HCT116 (cell line): ENCODE measurements around the gene EPHA10. TPM values are rescaled to one million over a fixed set of nuclear protein-coding genes. Genes with fewer than 3 reads are reported as not detected.

Experiments used
- ATAC-seq: fragments of 200-7000 bp; cut with Tn5 transposase; 2 replicates; pipeline ENCODE4 v1.9.1; 2020; ENCODE audit warnings: mild to moderate bottlenecking, moderate library complexity
- BruUV-seq: library from RNA; stranded (reverse); fragments of 400-500 nt; replicated peaks from 2 replicates; lab custom pipeline; 2021; lab: Mats Ljungman, UMichigan
- CTCF ChIA-PET: fragments of 300-600 bp; sonication (Branson Sonifier 250); formaldehyde crosslinking; loops from one replicate; lab custom pipeline; 2021; ENCODE audit warnings: antibody characterized with exemption; lab: Charles Lee
- POLR2A ChIA-PET: fragments of 300-600, 350-600 bp; sonication (Branson Sonifier 250); formaldehyde crosslinking; loops from one replicate; lab custom pipeline; 2021; ENCODE audit warnings: antibody characterized with exemption; lab: Charles Lee
- RAD21 ChIA-PET, 2 experiments: fragments of 300-600 bp; sonication (Branson Sonifier 250); formaldehyde crosslinking; loops; one replicate each; lab custom pipeline; 2023; ENCODE audit warnings: low total read pairs in 2 of 2; ENCODE audit not compliant: uncharacterized antibody in 2 of 2, unreplicated experiment in 2 of 2, low non-redundant PET in 1 of 2; lab: Charles Lee
- DNase-seq: peaks from one replicate; pipeline ENCODE4 v3.0.0-alpha.2; 2010; ENCODE audit warnings: low read depth, low spot score
- H2AFZ ChIP-seq: fragments of 200-600 bp; shearing (Covaris generic), sonication (generic); 2 replicates; pipeline ENCODE4 v1.6.1; 2017; ENCODE audit warnings: low read depth, mixed run types, mixed read lengths, antibody characterized with exemption, low read length; ENCODE audit not compliant: poor library complexity, severe bottlenecking
- H3K27ac ChIP-seq: 2 replicates; pipeline ENCODE4 v1.5.1; 2012; ENCODE audit warnings: low read depth, low read length
- H3K27me3 ChIP-seq: fragments of 200-600 bp; sonication (generic); 2 replicates; pipeline ENCODE4 v1.6.1; 2016; ENCODE audit warnings: mixed run types, low read length, mixed read lengths; ENCODE audit not compliant: insufficient read depth
- H3K36me3 ChIP-seq, 2 experiments: fragments of 200-500 bp in 1 of 2; fragments of 200-600 bp in 1 of 2; sonication (Bioruptor generic) in 1 of 2; sonication (generic) in 1 of 2; 2 replicates each; pipeline versions ENCODE4 v1.5.1 to v1.6.1; 2014 to 2016; ENCODE audit warnings: low read length in 2 of 2, inconsistent platforms in 1 of 2, mixed read lengths in 1 of 2, mixed run types in 1 of 2; ENCODE audit not compliant: insufficient read depth in 2 of 2, control insufficient read depth in 1 of 2
- H3K4me1 ChIP-seq, 2 experiments: fragments of 200-600 bp in 1 of 2; sonication (generic) in 1 of 2; 2 replicates each; pipeline versions ENCODE4 v1.5.1 to v1.6.1; 2012 to 2017; ENCODE audit warnings: low read length in 2 of 2, inconsistent platforms in 1 of 2, mild to moderate bottlenecking in 1 of 2, mixed read lengths in 1 of 2, mixed run types in 1 of 2, moderate library complexity in 1 of 2; ENCODE audit not compliant: insufficient read depth in 2 of 2, control insufficient read depth in 1 of 2
- H3K4me2 ChIP-seq: fragments of 200-600 bp; sonication (generic); 2 replicates; pipeline ENCODE4 v1.6.1; 2017; ENCODE audit warnings: mixed run types, low read length, mixed read lengths
- H3K4me3 ChIP-seq, 2 experiments: fragments of 200-600 bp in 1 of 2; sonication (generic) in 1 of 2; replicated peaks in 1 of 2; 2 replicates each; pipeline ENCODE4 v1.5.1; 2011 to 2016; ENCODE audit warnings: low read length in 2 of 2, control low read depth in 1 of 2, low read depth in 1 of 2, mild to moderate bottlenecking in 1 of 2, mixed read lengths in 1 of 2, mixed run types in 1 of 2
- H3K79me2 ChIP-seq: fragments of 200-600 bp; sonication (generic); 2 replicates; pipeline ENCODE4 v1.6.1; 2017; ENCODE audit warnings: mild to moderate bottlenecking, mixed run types, low read length, moderate library complexity, mixed read lengths; ENCODE audit not compliant: insufficient read depth
- H3K9ac ChIP-seq: fragments of 200-600 bp; sonication (generic); 2 replicates; pipeline ENCODE4 v1.6.1; 2016; ENCODE audit warnings: low read length, mixed read lengths
- H3K9me2 ChIP-seq: fragments of 200-600 bp; sonication (generic), shearing (Covaris generic); 2 replicates; pipeline ENCODE4 v1.6.1; 2017; ENCODE audit warnings: mixed run types, mild to moderate bottlenecking, moderate library complexity; ENCODE audit not compliant: insufficient read depth
- H3K9me3 ChIP-seq, 2 experiments: fragments of 200-500 bp in 1 of 2; fragments of 200-600 bp in 1 of 2; sonication (Bioruptor generic) in 1 of 2; sonication (generic) in 1 of 2; 2 replicates each; pipeline ENCODE4 v1.6.1; 2014 to 2017; ENCODE audit warnings: low read length in 2 of 2, mixed read lengths in 2 of 2, inconsistent platforms in 1 of 2, low read depth in 1 of 2, mild to moderate bottlenecking in 1 of 2, mixed run types in 1 of 2, moderate library complexity in 1 of 2; ENCODE audit not compliant: control insufficient read depth in 1 of 2, insufficient read depth in 1 of 2
- H4K20me1 ChIP-seq: fragments of 200-600 bp; sonication (generic), shearing (Covaris generic); 2 replicates; pipeline ENCODE4 v1.6.1; 2017; ENCODE audit warnings: mixed run types, mild to moderate bottlenecking, moderate library complexity; ENCODE audit not compliant: insufficient read depth
- ELF1 ChIP-seq: IDR thresholded peaks from 2 replicates; pipeline ENCODE4 v1.6.1; 2012; ENCODE audit warnings: low read depth, borderline replicate concordance
- FOSL1 ChIP-seq: IDR thresholded peaks from 2 replicates; pipeline ENCODE4 v1.6.1; 2012; ENCODE audit warnings: low read depth
- MAX ChIP-seq: IDR thresholded peaks from 2 replicates; pipeline ENCODE4 v1.6.1; 2012
- POLR2AphosphoS5 ChIP-seq: IDR thresholded peaks from 2 replicates; pipeline ENCODE4 v1.6.1; 2011; ENCODE audit warnings: mild to moderate bottlenecking, low read depth, low read length, moderate library complexity
- ZBTB33 ChIP-seq: IDR thresholded peaks from 2 replicates; pipeline ENCODE4 v1.6.1; 2011; ENCODE audit warnings: mild to moderate bottlenecking, low read length, moderate library complexity; ENCODE audit not compliant: insufficient replicate concordance; ENCODE audit errors: extremely low read depth
- ZNF274 ChIP-seq: fragments of 200-500 bp; sonication (Bioruptor generic); IDR thresholded peaks from 2 replicates; pipeline ENCODE4 v1.6.1; 2014; ENCODE audit warnings: mild to moderate bottlenecking, low read depth, low read length, inconsistent platforms
- intact Hi-C: fragments of 100-400 bp; cut with micrococcal nuclease; formaldehyde crosslinking; loops from 2 replicates; pipeline ENCODE4 v1.10.0; 2022
- total RNA-seq: library from RNA; stranded (reverse); gene quantifications from one replicate; pipeline ENCODE4 v1.2.1, GENCODE V29; 2021; ENCODE audit not compliant: unreplicated experiment

EPHA10 gene
- total RNA-seq, 1 experiment from 2014 or later = 6.5 TPM

GRCh38 chr1:37719572-37720195 is 45.2 kb downstream of the EPHA10 start:
- CTCF ChIA-PET = no interaction called here
- no peaks in the 10 kb centered on the region for H3K36me3 ChIP-seq
- H3K79me2 ChIP-seq = no peaks in the 10 kb centered on the region
- BruUV-seq = no TSS peak
- no peak overlapping the region for H3K4me3 ChIP-seq
- no peak overlapping the region for H3K9ac ChIP-seq
- no peak for DNase-seq
- no peaks in the 10 kb centered on the region for H3K9me2 ChIP-seq
- RAD21 ChIA-PET = no interaction called here
- no peaks in the 10 kb centered on the region for H3K9me3 ChIP-seq
- POLR2A ChIA-PET = no interaction called here
- H3K27ac ChIP-seq = no peak overlapping the region
- H3K4me1 ChIP-seq = no peaks in the 10 kb centered on the region
- H3K27me3 ChIP-seq = no peaks in the 10 kb centered on the region
- TF ChIP-seq ZBTB33 (no peak), ZNF274 (no peak), FOSL1 (no peak), ELF1 (no peak), MAX (no peak), POLR2AphosphoS5 (no peak)
- TF ChIP-seq, all 23 proteins: peak for 0
- no peak overlapping the region for H2AFZ ChIP-seq
- H3K4me2 ChIP-seq = no peak overlapping the region
- ATAC-seq = no peak
- intact Hi-C loops = no loop called here
- no peaks in the 10 kb centered on the region for H4K20me1 ChIP-seq
